OCI-LY1 (cell line): ENCODE data around the gene ARL15.

Experiments used
- EZH2 ChIP-seq: fragments of 200-600 bp; sonication (generic), shearing (Covaris generic); IDR thresholded peaks from 2 replicates; pipeline ENCODE4 v1.8.0; 2017; ENCODE audit warnings: borderline replicate concordance, mixed run types, mild to moderate bottlenecking, antibody characterized with exemption, low read length, moderate library complexity, mixed read lengths
- TF ChIP-seq, protein P1 (sequence below): fragments of 200-600 bp; sonication (generic), shearing (Covaris generic); IDR thresholded peaks from 2 replicates; pipeline ENCODE4 v1.5.1; 2017; ENCODE audit warnings: mild to moderate bottlenecking, antibody characterized with exemption, low read length, moderate library complexity, mixed read lengths

GRCh38 chr5:54230936-54231685 lies 79.3 kb downstream of the ARL15 start:
- TF ChIP-seq, protein P1, sequence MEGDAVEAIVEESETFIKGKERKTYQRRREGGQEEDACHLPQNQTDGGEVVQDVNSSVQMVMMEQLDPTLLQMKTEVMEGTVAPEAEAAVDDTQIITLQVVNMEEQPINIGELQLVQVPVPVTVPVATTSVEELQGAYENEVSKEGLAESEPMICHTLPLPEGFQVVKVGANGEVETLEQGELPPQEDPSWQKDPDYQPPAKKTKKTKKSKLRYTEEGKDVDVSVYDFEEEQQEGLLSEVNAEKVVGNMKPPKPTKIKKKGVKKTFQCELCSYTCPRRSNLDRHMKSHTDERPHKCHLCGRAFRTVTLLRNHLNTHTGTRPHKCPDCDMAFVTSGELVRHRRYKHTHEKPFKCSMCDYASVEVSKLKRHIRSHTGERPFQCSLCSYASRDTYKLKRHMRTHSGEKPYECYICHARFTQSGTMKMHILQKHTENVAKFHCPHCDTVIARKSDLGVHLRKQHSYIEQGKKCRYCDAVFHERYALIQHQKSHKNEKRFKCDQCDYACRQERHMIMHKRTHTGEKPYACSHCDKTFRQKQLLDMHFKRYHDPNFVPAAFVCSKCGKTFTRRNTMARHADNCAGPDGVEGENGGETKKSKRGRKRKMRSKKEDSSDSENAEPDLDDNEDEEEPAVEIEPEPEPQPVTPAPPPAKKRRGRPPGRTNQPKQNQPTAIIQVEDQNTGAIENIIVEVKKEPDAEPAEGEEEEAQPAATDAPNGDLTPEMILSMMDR, result no peak
- TF ChIP-seq EZH2, result no peak
